ENCODE measurements around the gene OBSCN.

OBSCN gene

DNA sequence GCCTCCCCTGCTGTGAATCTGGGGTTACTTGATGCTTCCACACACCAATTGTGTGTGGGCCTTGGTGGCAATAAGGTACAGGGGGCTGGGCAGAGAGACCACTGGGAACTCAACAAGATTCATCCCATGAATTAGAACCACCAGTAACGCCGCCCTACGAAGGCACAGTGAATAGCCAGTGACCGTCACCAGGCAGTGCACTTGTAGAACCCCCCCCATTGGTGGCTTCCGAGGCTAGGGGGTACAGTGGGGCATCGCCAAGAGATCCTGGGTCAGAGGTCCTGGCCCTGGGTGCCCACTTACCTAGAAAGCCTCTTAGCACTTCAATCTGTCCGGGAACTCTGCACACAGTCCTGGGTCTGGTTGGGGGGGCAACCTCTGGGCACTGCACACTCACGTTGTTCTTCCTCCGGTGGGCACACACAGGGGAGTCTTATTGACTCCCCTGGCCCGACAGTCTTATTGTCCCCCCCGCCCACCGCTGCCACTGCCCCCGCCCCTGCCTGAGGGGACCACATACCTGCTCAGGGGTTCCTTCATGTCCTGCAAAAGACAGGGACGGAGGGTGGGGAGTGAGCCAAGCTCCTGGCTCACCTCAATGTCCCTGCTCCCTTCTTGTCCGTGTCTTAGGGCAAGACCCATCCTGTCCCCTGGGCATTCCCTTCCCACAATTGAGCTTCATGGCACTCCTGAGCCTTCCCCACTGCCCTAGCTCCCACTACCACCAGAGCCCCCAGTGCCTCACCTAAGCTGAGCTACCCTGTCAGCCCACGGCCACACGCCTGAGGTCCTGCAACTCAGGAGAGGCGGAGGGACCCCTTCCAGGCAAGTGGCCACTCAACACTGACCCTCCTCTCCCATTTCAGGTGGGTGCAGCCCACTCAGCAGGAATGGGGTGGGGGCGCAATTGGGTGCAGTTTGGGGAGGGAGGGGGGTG is 201.3 kb downstream of the OBSCN start:
- DNase-seq = no peak

DNA sequence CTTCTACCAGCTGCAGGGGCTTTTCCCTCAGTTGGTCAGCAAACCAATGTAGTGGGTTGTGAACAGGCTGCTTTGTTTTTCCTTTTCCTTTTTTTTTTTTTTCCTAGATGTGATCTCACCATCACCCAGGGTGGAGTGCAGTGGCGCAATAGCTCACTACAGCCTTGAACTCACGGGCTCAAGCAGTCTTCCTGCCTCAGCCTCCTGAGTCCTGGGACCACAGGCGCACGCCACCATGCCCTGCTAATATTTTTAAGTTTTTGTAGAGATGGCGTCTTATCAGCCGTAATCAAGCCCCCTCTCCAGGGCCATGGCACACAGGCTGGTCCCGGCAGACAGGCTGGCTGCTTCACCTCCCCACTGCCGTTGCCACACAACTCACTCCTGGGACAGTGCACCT is 202.2 kb downstream of the OBSCN start:
- DNase-seq = no peak

DNA sequence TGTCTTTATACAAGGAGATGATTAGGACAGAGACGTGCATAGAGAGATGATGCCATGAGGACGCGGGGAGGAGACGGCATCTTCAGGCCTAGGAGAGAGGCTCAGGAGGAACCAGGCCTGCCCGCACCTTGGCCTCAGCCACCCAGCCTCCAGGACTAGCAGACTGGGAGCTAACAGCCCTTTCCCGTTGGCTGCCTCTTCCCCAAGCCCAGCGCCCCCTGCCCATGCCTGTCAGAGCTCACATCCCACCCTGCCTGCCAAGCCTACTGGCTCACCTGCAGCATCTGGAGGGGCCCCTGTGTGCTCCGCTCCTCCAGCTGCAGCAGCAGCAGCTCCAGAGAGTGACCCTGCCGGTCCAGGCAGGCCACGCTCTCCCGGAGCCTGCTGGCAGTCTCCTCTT is 202.8 kb downstream of the OBSCN start:
- DNase-seq = no peak

DNA sequence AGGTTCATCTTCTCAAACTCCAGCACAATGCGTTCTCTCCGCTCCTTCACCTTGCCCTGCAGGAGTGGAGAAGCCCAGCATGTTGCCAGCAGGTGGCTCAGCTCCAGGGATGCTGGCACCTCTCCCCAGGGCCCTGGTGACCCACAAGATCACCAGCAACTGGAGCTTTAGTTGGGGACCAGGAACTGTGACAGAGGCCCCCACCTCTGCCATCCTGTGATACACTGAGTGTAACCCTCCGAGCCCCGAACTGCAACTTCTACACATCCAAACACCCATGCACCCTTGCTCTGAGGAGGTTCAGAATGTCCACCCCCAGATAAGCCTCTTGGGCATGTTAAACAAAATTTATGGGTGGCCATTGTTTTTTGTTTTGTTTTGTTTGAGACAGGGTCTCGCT is 203.3 kb downstream of the OBSCN start:
- no peak for DNase-seq

DNA sequence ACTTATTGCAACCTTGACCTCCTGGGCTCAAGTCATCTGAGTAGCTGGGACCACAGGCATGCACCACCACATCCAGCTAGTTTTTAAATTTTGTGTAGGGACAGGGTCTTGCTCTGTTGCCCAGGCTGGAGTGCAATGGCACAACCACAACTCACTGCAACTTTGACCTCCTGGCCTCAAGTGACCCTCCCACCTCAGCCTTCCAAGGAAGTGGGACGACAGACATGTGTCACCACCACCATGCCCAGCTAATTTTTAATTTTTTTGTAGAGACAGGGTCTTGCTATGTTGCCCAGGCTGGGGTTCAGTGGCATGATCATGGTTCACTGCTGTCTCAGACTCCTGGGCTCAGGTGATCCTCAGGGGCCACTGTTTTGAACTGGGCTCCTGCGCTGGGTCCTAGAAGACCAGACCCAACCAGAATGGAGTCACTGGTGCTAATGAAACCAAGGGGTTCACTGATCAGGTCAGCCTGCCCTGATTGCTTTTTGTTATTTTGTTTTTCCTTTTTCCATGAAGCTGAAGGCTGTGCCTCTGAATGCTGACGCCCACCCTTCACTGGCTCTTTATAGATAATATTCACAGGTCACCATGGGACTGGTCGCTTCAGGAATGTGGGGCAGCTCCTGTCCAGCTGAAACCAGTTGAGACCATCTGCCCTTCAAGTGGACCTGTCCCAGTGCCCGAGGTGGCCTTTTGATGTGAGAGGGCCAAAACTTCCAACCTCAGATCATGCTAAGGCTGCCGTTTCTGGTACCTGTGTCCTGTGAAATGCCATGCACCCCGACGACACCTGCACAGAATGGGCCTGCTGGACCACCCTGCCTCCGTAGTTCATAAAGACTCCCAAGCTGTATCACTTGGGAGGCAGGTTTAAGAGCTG is 203.9 kb downstream of the OBSCN start:
- DNase-seq = no peak

DNA sequence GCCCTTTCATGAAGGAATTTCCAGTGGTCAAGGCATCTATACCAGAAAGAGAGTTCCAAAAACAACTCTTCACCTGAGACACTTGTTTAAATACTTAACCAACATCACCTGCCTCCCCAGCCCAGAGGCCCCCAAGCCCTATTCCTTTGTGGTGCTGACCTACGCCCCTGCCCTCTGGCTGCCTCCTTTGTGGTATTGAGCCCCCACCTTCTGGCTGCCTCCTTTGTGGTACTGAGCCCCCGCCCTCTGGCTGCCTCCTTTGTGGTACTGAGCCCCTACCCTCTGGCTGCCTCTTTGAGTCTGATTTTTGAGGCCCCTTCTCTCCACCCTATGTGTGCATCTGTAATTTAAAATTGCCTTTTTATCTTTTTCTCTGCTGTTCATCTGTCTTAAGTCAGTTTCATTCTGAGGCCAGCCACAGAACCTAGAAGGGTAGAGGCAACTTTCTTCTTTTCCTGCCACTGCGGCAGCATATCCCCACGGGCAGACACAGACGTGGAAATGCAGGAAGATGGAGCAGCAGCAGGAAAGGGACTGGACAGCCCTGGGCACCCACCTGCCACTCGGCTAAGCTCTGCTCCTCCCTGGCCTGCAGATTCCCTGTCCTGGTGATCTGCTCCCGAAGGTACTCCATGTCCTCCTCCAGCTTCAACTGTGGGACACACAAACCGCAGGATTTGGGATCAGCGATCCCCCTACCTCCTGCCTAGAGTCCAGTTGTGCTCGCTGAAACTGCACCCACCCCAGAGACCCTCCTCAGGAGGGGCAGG is 205.6 kb downstream of the OBSCN start:
- no peak for DNase-seq

DNA sequence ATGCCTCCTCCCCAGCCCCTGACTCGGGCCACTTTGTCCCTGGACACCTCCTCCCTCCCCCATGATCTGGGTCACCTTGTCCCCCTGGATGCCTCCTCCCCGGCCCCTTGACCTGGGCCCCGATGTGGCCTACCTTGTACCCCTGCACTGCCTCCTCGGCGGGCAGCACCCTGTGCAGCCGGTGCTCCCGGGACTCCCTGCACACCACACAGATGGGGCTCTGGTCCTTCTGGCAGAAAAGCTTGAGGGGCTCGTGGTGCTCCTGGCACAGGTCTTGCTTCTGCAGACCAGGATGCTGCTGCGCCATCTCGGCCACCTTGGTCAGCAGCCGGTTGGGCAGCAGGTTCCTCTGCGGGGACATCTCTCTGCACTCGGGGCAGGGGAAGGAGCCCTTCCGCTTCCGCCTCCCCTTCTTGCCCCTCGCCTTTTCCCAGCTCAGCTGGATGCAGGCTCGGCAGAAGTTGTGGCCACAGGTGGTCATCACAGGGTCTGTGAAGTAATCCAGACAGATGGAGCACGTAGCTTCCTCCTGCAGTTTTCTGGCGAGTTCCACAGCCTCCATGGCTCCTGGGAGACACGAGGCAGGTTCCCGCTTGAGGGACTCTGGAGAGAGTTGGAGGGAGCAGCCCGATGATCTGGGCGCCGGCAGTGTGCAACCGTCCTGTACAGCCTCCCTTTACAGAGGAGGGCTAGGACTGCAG is 206.8 kb downstream of the OBSCN start:
- DNase-seq = no peak

DNA sequence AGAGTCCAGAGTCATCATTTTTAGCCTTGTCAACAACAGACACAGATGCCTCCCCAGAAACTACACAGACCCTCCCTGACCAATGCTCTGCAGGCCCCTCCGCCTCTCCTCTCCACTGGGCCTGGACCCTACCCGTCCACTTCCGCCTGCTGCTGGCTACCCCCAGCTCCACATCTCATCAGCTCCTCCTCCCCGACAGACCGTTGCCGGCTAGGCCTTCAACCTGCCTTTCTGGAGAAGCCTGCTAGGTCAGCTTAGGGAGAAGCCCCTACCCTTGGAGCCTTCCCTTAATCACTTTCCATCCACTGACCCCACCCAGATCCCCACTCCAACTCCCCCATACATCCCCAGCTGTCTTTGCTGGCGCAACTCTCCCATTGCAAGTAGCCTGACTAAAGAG is 207.4 kb downstream of the OBSCN start:
- no peak for DNase-seq

DNA sequence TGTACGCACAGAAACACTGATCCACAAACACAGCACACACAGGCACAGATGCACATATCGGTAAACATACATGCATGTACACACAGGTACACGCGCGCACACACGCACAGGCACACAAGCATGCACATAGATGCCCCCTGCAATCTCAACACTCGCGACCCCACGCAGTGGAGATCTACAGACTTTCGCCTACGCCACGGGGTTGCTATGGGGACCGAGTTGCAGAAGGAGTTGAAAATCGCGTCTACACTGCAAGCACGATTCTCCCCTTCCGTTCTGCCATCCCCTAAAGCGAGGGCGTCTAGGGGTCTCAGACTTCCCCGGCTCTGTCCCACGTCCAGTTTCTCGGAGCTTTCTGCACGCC is 208.0 kb downstream of the OBSCN start:
- DNase-seq = no peak

DNA sequence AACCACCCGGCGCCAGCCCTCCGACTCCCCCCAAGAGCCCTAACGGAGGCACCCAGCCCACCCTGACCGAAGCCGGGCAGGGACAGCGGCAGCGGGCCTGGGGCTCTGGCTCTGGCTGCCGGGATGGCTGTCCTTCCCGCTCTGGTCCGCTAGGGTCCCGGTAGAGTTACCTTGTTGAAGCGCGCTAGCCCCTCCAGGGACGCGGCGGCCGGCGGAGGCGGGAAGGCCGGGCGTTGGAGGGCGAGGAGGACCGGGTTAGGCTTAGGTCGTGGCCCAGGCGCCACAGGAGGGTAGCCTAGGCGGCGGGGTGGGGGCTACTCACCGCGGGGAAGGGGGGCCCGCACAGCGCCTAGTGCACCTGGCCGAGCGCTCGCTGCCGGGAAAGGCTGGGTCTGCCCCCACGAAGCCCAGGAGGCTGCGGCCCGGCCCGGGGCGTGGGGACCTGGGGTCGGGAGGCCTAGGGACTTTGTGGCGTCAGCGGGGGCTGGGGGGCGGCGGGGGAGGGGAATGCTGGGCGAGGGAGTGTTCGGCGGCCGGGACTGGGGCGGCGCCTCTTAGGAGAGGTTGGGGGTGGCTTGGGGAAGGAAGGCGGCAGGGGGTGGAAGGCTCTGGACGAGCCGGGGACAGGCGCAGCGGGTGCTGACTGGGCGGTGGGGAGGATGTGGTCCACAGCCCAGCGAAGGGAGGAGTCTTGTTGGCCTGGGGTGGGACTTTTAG is 208.5 kb downstream of the OBSCN start, which contains the start of gene TRIM17:
TRIM17 (minus strand) TSS at position 645 of the 717 bp plus-strand sequence. CDS start 1,789 bp downstream, outside the sequence.
- no peak for DNase-seq

DNA sequence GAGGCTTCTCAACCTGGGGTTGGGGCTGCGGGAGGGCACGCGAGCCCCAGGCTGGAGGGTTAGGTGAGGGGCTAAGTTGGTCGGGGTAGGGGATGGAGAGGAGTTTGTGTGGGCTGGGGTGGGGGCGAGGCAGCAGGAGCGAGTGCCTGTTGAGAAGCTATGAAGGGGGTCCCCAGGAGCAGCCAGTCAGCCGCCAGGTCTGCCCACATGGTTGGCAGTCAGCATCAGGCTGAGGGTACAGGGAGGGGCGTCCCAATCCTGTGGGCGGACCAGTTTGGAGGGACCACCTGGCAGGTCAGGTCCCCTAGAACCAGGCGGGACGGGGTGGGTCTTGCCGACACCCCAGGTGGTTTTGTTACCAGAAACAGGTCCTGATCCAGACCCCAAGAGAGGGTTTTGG is 209.2 kb downstream of the OBSCN start:
- no peak for DNase-seq

DNA sequence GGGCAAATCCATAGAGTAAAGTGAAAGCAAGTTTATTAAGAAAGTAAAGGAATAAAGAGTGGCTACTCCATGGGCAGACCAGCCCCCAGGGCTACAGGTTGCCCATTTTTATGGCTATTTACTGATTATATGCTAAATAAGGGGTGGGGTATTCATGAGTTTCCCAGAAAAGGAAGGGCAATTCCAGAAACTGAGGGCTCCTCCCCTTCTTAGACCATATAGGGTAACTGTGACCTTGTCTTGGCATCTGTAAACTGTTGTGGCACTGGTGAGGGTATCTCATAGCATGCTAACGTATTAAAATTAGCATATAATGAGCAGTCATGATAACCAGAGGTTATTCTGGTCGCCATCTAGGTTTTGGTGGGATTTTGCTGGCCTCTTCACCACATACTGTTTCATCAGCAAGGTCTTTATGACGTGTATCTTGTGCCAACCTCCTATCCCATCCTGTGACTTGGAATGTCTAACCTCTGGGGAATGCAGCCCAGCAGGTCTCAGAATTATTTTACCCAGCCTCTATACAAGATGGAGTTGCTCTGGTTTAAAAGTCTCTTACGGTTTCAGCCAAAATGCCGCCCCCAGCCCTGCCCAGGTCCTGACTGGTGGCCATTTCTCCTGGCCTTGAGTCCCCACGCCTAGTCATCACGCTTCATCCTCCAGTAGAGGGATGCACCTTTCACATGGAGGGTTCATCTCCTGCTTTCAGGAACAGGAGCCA is 209.8 kb downstream of the OBSCN start:
- no peak for DNase-seq

DNA sequence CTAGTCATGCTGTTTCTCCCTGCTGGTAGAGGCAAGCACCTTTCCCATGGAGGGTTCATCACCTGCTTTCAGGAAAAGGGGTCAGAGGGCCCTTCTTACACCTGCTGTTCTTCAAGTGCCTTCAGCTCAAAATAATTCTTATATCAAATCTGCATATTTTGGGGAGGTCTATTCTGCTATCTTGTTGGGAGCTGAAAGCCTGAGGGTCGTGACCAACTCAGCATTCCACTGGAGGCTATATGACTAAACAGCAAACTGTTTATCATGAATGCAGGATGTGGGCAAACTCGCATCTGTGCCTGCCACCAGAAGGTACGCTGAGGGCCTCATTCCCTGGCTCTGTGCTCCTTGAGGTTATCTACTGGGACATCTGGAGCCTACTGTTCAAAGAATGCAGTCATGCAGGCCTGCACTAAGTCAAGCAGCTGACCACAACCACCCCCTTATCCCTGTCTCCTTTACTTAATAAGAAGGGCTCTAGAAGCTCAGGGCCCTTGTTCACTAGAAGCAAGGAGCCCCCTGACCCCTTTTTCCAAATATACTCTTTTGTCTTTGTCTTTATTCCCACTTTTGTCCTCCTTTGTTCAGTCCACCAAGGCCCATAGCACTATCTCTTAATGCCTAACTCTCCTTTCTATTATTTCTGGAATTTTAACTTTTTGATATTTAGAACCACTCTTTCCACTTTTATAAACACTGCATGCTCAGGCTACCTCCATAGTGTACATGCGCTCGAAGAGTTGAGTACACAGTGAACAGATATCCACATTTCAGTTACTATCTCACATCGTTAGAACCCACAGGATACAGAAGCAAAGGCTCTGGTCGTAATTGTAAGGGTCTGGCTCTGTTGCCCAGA is 213.4 kb downstream of the OBSCN start:
- no peak for DNase-seq

DNA sequence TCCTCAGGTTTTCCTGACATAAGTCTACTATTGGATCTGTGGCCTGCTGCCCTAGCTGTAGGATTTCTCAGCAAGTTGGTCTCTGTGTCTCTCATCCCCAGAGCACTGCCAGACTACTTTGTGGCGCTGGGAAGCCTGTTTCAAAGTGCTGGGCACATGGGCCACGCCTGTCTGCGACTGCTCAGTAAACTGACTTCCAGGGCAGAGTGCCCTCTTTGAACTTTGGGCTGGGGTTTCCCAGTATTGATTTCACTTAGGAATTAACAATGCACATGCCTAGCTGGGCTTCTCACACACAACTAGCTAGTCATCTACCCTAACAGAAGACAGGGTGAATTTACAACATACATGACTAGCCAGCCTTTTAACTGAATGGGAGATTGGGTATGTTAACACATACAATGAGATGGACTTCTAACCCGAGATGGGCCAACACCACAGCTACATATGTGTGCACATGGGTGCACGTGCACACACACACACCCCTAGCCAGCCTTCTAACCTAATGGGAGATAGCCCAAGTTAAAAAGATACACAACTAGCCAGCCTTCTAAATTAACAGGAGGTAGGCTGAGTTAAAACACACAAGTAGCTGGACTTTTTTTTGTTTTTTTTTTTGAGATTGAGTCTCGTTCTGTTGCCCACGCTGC is 215.7 kb downstream of the OBSCN start:
- no peak for DNase-seq

DNA sequence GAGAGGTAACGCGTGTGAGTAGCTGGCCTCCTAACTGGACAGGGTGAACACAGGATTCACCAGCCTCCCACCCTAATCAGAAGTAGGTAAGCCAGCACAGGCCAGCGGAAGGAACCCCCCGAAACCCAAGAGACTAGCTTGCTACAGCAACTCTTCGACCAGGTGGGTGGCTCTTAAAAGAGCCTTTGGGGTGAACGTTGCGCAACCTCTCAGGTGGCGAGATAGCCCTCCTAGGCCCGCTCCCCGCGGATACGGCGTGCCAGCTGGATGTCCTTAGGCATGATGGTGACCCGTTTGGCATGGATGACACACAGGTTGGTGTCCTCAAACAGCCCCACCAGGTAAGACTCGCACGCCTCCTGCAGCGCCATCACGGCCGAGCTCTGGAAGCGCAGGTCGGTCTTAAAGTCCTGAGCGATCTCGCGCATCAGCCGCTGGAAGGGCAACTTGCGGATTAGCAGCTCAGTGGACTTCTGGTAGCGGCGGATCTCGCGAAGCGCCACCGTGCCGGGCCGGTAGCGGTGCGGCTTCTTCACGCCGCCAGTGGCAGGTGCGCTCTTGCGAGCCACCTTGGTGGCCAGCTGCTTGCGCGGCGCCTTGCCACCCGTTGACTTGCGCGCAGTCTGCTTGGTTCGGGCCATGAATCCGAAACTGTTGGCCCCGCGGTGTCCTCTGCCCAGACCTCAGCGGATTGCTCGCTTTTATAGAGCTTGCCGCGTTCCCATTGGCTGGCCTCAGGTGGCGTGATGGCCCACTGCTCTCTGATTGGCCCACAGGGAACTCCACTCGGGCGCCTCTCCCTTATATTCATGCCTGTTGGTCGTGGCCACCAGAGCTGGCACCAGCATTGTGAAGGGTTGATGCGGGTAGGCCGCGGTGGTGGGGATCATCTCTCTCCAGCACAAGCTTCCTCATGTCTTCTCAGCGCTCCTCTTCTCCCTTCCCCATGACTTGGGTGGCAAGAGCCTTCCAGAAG is 217.1 kb downstream of the OBSCN start:
- DNase-seq = no peak

DNA sequence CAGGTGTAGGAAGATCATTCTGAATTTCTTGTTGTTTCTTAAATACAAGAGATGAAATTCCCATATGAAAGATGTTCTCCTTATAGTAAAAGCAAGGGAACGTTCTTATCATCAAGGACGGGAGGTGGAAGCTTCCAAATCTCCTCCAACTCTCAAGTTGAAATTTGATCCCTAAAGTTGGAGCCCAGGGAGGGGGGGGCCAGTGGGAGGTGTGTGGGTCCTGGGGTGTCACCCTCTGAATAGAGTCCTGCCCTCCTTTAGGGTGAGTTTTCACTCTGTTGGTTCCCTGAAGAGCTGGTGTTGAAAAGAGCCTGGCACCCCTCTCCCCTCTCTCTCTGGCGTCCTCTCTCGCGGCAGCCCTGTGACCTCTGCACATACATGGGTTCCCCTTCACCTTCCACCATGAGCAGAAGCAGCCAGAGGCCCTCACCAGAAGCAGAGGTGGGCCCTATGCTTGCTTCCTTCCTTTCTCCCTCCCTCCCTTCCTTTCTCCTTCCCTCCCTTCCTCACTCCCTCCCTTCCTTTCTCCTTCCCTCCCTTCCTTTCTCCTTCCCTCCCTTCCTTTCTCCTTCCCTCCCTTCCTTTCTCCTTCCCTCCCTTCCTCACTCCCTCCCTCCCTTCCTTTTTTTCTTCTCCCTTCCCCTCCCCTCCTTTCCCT is 218.8 kb downstream of the OBSCN start:
- DNase-seq = no peak

DNA sequence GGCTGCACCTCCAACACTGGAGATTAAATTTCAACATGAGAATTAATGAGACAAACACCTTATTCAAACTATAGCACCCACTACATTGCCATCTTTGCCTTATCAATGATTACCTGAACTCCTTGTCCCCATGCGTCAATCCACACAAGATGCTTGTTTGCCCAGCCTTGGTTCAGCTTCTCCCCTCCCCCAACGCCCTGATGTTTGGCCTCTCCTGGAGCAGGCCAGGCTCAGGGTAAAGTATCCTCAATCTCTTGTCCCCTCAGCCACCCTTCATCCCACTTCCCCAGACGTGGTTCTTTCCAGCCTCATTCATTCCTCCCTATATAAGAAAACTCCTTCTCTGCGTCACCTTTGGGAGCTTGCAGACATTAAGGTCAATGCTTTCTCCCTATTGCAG is 220.6 kb downstream of the OBSCN start:
- no peak for DNase-seq

All from CD4-positive, alpha-beta T cell treated with Interleukin-15 for 1 hour (primary cell).